Ureter (tissue), 1 donor: ENCODE results near the gene PANK1. TPM values are rescaled to one million over a fixed set of nuclear protein-coding genes. Genes with fewer than 3 reads are reported as not detected.

Experiments
- DNase-seq: peaks from one replicate; pipeline ENCODE4 v3.0.0-alpha.2; 2020; ENCODE audit warnings: low spot score
- total RNA-seq: library from RNA; stranded (reverse); gene quantifications from one replicate; pipeline ENCODE4 v1.2.4, GENCODE V29; 2023
- donor health status: DM: yes; HTN: yes; CAD: no.

Gene PANK1
- total RNA-seq, 1 donor from 2014 or later: 4.8 TPM

DNA sequence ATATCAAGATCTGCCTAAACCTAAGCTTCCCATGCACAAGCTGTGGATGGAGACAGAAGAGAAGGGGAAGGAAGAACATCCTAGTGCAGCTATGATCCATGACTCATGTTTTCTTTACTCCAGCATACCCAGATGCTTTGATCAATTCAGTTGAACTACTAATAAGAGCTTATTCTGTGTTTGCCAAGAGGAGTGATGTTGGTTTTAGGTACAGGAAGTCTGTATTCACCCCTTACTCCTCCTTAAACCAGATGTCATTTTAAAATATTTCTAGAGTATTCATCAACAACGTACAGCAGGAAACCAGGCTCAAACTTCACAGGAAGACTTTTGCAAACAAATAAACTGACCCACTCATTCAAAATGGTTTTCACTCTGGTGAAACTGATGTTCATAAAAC is 29.2 kb downstream of the PANK1 start:
- no peak for DNase-seq

DNA sequence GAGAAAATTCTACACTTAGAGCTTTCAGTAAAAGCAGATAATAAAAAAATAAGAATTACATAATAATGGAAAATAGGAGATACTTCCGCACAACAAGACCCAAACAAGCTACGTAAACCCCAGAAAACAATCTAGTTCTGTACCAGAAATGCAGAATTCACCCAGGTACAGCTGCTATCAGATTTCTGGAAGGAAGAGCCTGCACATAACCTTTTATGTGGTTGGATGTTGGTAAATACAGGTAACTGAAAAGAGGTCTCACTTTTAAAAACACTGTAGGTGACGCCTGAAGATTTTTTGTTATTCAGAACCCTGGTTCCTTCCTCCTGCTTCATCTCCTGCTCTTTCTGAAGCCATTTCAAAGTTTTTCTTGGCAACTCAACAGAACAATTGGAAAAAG is 29.9 kb downstream of the PANK1 start:
- DNase-seq: no peak

DNA sequence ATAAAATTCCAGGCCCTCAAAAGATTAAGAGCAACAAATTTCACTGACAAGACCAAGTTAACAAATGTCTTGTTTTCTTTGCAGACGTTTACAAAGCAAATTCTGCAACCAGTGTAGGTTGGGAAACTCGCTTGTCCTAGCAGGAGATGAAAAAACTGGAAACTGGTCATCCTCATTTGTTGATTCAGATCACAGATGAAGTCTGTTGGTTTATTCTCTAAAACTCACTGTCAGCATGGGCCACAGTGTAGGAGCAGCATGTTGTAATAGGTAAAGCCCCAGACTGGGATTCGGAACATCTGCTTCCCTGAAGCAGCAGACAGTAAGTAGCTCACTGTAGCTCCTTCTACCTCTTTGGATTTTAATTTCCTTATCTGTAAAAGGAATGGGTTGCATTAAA is 31.5 kb downstream of the PANK1 start:
- DNase-seq: no peak

DNA sequence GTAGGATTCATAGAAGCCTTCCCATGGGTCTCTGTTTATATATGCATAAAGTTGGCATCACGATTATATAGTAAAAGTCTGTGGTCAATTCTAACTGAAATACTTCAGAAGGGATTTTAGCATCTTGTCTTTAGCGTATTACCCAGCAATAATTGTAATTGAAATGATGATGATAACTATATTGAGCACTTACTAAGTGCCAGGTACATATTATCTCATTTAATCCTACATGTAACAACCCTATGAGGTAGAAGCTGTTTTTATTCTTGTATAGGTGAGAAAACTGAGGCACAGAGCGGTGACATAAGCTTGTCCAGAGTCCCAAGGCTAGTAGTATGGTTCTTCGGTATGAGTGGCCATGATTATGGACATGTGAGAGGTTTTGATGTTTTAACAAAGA is 33.8 kb downstream of the PANK1 start:
- DNase-seq: no peak

DNA sequence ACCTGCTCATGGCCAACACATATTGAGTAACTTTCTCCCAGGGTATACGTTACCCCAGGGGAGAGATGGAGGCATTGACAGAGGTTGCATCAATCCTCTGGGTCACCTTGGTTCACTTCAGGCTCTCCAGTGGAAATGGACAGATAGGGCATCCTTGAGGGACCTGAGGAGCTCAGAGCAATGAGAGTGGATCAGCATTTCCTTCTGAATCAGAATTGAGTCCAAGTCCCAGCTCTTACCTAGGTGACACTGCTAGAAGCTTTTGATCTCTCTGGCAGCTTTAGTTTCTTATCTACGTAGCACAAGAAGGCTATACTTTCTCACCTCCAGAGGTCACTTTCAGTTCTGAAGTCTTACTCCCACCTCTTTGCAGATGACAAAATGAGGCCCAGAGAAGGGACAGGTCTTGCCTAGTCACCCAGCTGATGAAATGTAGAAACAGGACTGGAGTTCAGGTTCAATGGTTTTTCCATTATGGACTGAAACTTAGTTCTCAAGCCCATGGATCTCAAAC is 35.2 kb downstream of the PANK1 start:
- DNase-seq: no peak

DNA sequence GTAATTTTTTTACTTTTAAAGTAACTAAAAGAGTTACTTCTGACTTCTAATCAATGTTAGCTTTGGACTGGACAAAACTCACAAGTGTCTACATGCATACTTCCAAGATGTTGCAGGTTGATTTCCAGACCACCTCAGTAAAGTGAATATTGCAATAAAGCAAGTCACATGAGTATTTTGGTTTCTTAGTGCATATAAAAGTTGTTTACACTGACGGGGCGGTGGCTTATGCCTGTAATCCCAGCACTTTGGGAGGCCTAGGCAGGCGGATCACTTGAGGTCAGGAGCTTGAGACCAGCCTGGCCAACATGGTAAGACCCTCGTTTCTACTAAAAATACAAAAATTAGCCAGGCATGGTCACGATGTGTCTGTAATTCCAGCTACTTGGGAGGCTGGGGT is 40.8 kb downstream of the PANK1 start:
- no peak for DNase-seq

DNA sequence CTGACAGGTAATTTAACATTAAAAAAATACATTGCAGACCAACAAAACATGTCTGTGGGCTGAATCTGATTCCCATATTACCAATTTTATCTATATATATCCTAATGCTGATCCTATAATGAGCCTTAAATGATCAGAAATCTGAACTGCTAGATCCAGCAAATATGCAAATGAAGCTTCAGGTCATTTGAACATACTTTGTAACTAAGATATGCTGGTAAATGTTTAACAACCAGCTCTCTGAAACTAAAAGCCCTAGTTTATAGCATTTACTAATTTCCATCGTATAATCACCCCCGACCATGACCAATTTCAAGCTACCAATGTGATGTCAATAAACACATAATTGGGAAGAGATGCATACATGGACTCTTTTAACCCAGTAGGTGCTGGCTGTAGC is 42.1 kb downstream of the PANK1 start:
- DNase-seq: no peak

DNA sequence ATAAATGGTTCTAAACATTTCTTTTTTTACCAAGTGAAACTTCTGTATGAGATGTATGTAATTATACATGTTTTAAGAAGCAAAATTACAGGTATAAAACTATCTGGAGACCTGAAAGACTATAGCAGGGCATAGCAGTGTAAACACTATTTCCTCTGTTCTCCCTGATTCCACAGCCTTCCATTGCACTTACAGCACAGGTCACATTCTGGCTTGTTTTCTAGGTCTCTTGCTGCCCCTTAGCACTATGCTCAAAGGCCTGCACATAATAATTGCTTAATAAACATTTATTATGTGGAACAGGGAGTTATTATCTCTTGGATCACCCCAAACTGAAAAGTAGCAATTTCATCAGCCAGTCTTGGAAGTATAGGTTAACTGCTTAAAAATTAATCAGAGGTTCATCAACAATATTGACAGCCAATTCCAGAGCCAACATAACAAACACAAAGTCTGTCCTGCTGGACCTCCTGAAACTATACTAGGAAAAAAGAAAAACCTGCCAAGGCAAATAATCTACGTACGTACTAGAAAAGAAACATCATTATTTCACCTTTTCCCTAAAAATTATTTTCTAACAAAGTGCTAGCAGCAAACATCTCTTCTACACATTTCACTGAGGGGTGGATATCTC is 43.2 kb downstream of the PANK1 start:
- DNase-seq: no peak

DNA sequence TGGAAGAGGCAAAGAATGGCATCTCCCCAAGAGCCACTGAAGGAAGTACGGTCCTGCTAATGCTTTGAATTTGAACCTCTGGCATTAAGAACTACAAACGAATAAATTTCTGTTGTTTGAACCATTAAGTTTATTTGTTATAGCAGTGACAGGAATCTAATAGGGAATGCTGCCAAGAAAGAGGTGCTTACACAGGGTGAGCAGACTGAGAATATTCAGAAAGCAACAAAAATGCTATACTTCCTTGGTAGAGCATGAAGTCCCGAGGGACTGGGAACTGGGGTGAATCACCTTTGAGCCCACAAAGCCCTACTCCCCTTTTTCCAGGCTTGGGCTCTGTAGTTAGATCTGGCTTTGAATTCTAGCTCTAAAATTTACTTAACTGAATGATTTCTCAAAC is 45.0 kb downstream of the PANK1 start:
- no peak for DNase-seq

DNA sequence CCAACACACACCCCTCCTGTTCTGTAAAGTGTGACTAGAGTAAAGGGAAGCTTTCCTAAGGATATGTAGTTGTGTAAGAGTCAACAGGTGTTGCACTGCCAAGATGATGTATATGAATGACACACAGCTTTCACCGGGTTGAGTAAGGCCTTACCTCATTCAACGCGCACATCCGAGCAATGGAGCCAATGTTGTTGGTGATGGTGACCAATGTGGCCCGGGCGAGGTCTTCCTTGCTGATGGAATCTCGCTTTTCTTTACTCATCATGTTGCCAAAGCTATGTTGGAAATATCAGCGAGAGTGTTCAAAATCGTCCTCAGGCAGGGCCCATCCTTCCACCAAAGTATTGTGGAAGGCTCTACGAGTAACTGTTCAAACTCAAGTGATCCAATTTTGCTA is 52.0 kb downstream of the PANK1 start:
- no peak for DNase-seq

DNA sequence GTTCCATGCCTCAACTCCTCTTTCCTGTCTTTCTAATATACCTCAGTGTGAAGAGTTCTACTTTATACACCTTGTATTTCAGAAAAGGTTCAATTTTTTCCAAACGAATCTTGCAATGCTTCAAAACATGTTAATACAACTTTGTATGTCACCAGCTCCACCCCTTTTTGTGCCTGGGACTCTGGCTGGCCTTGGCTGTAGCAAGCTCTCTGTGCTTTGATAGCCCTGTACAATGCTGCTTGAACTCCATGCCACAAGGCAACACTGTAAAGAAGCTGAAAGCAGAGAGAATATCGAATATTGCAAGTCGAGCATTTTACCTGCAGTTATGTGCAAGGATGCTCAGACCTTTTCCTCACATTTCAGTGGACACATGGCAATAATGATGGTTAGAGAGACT is 52.5 kb downstream of the PANK1 start:
- DNase-seq: no peak

DNA sequence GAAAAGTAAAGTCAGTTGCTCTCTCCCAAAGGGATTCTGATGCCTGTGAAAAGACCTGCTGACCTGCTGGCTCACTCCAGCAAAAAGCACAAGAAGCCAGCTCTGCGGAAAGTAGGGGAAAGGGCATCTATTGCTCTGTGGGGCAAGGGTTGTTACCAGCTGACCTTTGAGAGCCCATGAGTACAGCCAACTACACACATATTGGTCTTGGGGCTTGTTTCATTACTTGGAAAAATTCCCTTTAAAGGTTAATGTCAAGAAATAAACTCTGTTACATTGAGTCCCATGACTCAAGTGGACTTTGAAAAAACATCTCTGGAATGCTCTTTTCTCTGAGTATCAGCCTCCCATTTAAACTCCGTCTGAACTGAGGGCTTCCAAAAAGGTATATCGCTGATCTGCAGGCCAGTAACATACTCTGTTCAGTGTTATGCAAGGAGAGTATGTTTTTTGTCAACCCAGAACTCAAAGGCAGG is 53.2 kb downstream of the PANK1 start:
- DNase-seq: no peak

DNA sequence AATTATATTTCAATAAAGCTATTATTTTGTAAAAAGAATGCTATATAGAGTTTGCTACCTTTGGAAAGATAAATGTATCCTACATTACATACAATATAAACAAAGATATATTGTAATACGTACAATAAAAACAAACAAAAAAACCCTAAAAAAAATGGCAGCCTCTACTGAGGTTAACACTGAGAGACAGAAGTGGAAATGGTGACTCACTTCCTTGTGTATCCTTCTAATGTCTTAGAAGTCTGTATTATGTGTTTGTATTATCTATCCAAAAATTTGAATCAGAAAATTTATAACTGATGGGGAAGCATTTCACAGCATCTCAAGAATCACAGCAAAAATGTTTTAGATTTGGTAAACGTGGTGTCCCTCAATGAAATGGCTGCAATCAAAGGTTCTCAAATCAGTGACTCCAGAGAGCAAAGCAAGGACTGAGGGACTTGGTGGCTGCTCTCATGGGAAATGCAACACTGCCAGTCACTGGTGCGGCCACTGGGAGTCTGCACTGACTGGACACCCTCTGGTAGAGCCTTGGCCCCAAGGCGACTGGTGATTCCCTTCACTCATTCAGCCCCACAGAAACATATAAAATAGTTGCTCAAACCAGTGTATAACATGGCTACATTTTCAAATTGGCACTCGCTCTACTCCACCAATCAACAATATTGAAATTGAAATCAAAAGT is 53.8 kb downstream of the PANK1 start:
- DNase-seq: no peak

DNA sequence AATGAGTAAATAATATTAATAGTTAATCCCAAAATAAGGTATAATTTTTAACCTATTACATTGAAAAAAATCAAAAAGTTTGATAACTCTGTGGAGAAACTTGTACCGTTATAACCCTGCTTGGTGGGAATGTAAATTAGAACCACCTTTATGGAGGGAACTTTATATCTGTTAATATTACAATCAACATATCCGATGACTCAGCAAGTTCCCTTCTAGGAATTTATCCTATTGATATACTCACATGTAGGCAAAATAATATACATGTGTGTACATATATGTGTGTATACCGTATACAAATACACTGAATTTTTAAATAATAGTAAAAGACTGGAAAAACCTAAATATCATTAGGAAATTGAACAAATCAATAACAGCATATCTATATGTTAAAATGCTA is 54.7 kb downstream of the PANK1 start:
- DNase-seq: no peak

DNA sequence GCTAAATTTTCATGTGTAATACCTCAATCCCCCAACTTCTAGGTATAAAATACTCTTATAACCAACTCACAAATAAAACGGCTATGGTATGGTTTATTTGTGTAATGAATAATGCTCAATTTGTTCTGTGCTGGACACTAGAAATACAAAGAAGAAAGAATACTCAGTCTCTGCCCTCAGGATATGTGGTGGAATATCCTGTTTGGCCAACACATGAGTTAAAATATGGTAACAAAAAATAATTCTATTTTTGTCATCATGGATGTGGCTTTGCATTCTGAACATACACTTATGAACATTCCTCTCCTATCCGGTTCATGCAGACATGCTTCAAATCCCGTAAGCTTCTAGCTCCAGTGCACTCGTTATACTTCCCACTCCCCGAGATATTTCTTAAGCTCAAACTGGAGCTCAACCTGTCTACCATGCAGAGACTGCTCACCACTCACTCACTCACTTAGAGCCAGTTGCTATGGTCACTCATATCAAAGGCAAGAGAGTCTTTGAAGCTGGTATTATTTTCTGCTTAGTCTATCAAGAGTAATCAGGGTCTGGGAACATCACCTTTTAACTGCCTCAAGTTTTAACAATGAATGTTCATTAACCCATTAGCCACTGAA is 55.8 kb downstream of the PANK1 start:
- DNase-seq: no peak

DNA sequence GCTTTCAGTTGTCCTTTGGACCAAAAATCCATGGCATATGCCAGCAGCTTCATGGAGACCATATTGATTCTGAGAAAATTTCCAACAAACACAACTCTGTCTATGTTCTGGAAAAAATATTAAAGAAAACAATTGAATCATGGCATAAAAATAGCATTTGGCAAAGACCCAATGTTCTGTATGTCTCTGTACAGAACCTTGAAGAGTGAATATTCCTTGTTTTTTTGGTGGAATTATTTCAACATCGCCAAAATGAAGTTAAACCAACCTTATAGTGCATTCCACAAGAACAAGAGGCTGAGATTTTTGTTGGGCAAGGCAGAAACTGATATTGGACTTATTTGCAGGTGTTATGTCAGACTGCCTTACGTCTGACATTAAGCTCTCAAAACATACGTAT is 56.4 kb downstream of the PANK1 start:
- no peak for DNase-seq

DNA sequence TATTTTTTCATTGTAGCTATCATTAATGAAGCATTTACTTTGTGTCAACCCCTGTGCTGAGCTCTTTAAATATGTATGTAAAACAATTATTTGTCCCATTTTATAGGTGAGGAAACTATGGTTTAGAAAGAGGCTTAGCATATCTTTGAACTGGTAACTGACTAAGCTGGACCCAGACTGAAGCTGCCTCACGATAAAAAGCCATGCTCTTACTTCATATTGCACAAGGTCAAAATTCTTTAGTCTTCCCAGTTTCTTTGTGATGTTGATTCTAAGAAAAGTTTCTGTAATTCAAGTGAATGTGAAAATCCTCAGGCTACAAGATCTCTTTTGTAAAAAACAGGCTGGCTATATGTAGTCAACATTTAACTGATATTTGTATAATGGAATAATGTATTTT is 63.0 kb downstream of the PANK1 start:
- DNase-seq: no peak

DNA sequence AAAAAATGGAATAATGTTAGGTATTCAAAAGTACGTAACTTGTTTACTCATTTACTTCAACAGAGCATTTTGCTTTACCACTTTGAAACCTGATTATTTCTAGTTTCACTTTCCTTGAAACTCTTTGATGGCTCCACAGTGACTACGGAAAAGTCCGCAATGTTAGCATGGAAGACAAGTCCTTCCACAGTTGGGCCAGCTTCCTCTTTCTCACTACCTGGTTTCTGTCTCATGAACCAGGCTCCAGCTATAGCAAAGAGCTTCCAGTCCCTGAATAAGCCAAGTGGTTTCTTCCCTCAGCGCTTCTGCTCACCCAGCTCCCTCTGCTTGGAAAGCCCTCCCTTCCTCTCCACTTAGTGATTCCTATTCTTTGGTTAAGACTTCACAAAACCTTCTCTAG is 64.8 kb downstream of the PANK1 start:
- no peak for DNase-seq

DNA sequence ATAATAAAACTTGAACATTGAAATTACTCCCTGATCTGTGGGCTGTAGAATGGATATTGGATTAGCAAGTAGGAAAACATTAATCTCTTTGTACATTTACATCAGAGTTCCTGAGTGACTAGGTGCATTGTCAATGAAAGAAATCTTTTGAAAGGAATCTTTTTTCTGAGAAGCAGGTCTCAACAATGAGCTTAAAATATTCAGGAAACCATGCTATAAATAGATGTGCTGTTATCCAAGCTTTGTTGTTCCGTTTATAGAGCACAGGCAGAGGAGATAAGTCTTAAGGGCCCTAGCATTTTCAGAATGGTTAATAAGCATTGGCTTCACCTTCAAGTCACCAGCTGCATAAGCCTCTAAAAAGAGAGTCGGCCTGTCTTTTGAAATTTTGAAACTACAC is 68.3 kb downstream of the PANK1 start:
- no peak for DNase-seq

DNA sequence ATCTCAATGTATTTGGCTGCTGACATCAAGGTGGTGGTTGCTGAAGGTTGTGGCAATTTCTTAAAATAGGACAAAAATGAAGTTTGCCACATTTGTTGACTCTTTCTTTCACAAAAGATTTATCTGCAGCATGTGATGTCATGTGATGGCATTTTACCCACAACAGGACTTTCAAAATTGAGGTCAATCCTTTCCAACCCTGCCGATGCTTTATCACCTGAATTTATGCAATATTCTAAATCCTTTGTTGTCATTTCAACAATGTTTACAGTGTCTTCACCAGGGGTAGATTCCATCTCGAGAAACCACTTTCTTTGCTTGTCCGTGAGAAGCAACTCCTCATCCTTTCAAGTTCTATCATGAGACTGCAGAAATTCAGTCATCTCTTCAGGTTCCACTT is 69.0 kb downstream of the PANK1 start:
- no peak for DNase-seq

DNA sequence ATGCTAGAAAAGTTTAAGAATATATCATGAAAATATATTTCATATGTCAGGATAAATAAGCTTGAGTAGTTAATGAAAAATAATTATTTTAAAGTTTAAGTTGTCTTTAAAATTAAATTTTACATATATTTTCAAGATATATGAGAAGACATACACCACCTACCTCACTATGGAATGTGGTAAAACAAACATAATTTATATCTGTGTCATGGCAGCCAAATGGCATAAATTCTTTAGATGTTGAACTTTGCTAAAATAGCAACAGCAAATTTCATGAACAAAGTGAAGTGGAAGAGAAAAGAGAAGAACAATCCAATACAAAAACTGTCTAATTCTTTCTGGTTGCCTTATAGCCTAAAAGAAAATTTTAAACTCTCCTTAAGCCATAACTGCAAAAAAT is 70.0 kb downstream of the PANK1 start:
- no peak for DNase-seq

DNA sequence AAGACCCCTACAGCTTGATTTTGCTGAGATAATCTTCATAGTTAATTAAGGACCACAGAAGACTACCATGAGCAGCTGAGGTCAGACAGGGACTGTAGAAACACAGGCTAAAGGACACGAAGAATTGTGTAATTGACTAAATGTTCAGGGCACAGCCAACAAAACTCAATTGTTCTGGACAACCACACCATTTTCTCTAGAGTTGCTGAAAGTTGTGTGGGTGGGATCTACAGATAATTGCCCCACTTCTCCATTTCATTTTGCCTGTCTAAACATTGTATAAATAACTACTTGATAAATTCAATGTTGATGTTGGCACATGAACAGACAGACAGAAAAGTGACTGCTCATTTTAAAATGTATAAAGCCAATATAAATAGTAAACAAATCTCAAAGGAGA is 70.7 kb downstream of the PANK1 start:
- DNase-seq: no peak

DNA sequence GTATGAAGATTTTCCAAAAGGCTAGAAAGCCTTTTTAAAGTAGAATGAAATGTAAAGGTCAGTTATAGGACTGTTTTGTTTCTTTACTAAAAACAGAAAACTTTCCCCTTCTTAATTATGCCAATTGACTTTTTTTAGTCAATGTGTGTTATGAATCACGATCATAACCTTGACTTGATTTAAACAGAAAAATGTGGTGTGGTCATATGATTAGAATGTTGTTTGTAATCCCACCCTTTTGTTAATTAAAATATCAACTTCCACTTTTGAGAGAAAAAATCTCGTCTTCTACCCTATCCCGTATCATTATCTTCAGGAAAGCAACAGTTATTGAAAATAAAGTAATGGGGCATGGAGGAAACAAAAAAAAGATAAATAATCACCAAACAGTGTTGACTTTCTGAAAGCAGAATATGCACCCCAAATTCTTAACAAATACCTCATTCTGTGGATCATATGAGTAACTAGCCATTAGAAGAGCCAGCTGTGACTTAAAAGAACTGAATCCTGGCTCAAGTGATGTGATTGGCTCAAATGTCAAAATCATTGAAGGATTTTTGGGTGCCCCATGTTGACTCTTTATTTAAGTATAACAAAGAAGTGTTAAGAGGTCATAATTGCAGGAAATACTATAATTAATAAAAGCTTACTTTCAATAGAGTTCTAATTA is 77.3 kb downstream of the PANK1 start:
- DNase-seq: no peak
